Naive B cell (primary cell): ENCODE results near the gene MGMT. TPM values are rescaled to one million over a fixed set of nuclear protein-coding genes. Genes with fewer than 3 reads are reported as not detected.

Source experiments
- ATAC-seq, 2 donors: fragments of 150-1000 bp; cut with Tn5 transposase; 2 replicates each; pipeline ENCODE4 v1.10.0; 2021; ENCODE audit warnings: low read depth in 2 of 2, mild to moderate bottlenecking in 2 of 2, moderate library complexity in 2 of 2
- DNase-seq: peaks from one replicate; pipeline ENCODE4 v3.0.0; 2022
- H3K27ac Mint-ChIP-seq, 6 donors: one replicate each; pipeline ENCODE4 v1.8.0; 2020 to 2022; ENCODE audit warnings: mild to moderate bottlenecking in 6 of 6, mixed read lengths in 6 of 6, moderate library complexity in 5 of 6, inconsistent platforms in 2 of 6
- H3K27me3 Mint-ChIP-seq, 3 donors: one replicate each; pipeline ENCODE4 v1.8.0; 2021 to 2022; ENCODE audit warnings: mixed read lengths in 3 of 3, mild to moderate bottlenecking in 1 of 3
- H3K36me3 Mint-ChIP-seq, 2 donors: one replicate each; pipeline ENCODE4 v1.8.0; 2020 to 2022; ENCODE audit warnings: mixed read lengths in 2 of 2, inconsistent platforms in 1 of 2, mild to moderate bottlenecking in 1 of 2
- H3K4me1 Mint-ChIP-seq, 3 donors: one replicate each; pipeline ENCODE4 v1.8.0; 2020 to 2022; ENCODE audit warnings: mixed read lengths in 3 of 3, inconsistent platforms in 1 of 3, mild to moderate bottlenecking in 1 of 3, moderate library complexity in 1 of 3
- H3K4me3 Mint-ChIP-seq, 8 donors: one replicate each; pipeline ENCODE4 v1.8.0; 2020 to 2022; ENCODE audit warnings: mild to moderate bottlenecking in 8 of 8, mixed read lengths in 8 of 8, moderate library complexity in 8 of 8, inconsistent platforms in 2 of 8
- H3K9me3 Mint-ChIP-seq, 7 donors: one replicate each; pipeline ENCODE4 v1.8.0; 2020 to 2022; ENCODE audit warnings: mixed read lengths in 7 of 7, mild to moderate bottlenecking in 5 of 7, inconsistent platforms in 2 of 7, moderate library complexity in 1 of 7
- polyA plus RNA-seq, 6 donors: library from polyadenylated mRNA; unstranded; fragments of 300-500 nt; fragmentation: Illumina TruSeq; gene quantifications; one replicate each; pipeline ENCODE4 v1.2.3, GENCODE V29; 2021; ENCODE audit warnings: low read depth in 6 of 6

Gene MGMT
- polyA plus RNA-seq, 6 donors from 2014 or later, result 29.3 to 46.2 (median 38.2) TPM

DNA sequence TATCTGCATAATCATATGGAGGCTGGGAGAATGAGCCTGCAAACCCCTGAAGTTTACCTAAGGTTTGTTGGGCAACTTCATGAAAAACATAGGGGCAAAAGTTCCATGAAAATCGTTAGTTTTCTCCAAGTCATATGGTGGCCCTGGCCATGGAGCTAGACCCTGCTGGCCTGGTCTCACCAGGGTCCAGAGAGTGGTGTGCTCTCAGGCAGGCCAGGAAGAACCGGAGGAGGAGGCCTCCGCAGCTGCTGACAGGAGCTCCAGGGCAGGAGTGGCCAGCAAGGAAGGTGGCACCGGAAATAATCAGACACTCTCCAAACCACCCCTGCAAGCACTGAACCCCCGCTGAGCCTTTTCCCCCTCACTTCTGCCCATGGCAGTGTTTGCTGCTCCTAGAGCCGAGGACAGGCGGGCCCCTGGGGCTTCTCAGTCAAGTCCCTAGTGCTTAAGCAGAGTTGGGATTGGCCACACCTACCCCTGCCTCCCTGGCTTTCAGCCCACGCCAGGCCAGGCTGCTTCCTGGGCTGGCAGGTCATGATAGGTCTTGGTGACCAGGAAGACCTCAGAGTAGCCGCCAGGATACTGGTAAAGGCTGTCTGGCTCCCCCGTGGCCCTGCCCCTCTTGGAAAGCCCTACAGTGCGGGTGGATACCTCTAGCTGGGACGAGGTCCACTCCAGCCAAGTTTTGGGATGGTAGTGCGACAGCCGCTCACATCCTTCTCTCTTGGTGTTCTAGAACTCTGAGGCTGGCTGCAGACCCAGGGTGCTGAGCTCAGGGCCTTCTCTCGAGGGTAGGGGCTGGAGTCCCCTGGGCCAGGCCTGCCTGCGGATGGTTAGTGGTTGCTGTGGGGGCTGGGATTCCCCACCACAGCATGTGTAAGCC lies 242.8 kb downstream of the MGMT start:
- DNase-seq, result no peak
- no peaks in the 10 kb centered on the region for H3K27me3 Mint-ChIP-seq
- peaks cover 16 to 25% of the 10 kb centered on the region in 2 donors for H3K36me3 Mint-ChIP-seq
- no peak overlapping the region for H3K4me3 Mint-ChIP-seq
- ATAC-seq, result no peak
- no peaks in the 10 kb centered on the region for H3K9me3 Mint-ChIP-seq
- H3K27ac Mint-ChIP-seq, result peak overlapping the region in 3 of 6 donors; percentile 16 to 64 (median 42)
- no peaks in the 10 kb centered on the region for H3K4me1 Mint-ChIP-seq

DNA sequence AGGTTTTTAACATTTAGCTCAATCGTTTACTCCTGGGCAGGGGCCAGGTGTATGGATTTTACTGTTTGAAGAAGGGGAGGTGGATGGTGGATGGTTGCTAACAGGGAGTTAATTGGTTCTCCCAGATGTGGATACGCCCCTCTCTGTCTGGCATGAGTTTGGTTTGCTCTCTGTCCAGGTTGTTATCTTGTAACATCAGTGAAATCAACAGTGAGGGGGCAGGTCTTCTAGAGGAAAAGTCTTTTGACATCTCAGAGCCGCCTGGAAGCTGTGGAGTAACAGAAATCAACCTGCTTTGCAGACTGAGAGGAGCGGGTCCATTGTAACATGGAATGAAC lies 243.4 kb downstream of the MGMT start:
- Mint-ChIP-seq H3K4me3 (no peak overlapping the region), H3K27me3 (no peaks in the 10 kb centered on the region)

DNA sequence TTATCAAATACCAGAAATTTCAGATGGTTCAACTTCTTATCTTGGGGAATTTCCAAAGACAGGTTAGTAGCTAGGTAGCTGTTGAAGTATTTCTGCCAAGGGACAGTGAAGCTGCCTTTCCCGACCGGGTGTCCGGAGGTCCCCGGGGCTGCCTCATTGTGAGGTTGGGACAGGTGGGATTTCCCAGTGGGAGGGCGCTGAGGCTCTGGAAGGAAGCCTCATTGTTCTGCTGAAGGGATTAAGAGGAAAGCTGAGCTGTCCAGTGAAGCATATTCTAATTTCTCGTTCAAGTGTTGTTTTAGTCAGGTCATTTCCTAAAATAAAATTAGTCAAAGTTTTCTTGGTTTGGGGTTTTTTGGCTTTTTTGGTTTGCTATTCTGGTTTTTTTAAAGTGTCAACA lies 244.2 kb downstream of the MGMT start:
- ATAC-seq (no peak), DNase-seq (no peak)
- Mint-ChIP-seq H3K27ac (no peak overlapping the region), H3K4me3 (no peak overlapping the region), H3K9me3 (no peaks in the 10 kb centered on the region), H3K4me1 (no peaks in the 10 kb centered on the region), H3K27me3 (no peaks in the 10 kb centered on the region), H3K36me3 (peaks cover 16 to 18% of the 10 kb centered on the region in 2 donors)

More for the DNA sequence above, 243.4 kb downstream of the MGMT start:
- Mint-ChIP-seq H3K4me1 (no peaks in the 10 kb centered on the region), H3K9me3 (no peaks in the 10 kb centered on the region), H3K36me3 (peaks cover 16 to 19% of the 10 kb centered on the region in 2 donors), H3K27ac (peak overlapping the region in 2 of 6 donors; percentile 16 to 64)
- ATAC-seq (no peak), DNase-seq (no peak)

DNA sequence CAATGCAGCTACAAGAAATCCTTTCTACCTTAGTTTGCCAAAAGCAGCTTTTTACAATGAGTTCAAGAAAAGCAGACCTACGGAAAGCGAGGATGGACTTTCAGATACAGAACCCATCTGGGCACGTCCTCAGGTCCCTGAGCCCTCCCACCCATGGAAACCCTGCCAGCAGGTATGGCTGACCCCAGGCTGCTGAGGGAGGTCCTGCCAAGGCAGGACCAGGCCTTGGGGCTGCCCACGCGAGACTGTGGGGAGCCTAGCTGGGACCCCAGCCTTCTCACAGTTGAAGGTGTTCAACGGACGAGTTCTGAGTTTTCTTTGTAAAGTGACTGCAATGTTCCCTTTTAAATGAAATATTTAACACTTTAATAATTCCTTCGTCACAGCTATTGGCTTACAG lies 245.0 kb downstream of the MGMT start:
- no peak for DNase-seq
- Mint-ChIP-seq H3K27me3 (no peaks in the 10 kb centered on the region), H3K36me3 (peaks cover 16 to 18% of the 10 kb centered on the region in 2 donors), H3K4me1 (no peaks in the 10 kb centered on the region), H3K27ac (no peak overlapping the region), H3K9me3 (no peaks in the 10 kb centered on the region), H3K4me3 (no peak overlapping the region)
- no peak for ATAC-seq

DNA sequence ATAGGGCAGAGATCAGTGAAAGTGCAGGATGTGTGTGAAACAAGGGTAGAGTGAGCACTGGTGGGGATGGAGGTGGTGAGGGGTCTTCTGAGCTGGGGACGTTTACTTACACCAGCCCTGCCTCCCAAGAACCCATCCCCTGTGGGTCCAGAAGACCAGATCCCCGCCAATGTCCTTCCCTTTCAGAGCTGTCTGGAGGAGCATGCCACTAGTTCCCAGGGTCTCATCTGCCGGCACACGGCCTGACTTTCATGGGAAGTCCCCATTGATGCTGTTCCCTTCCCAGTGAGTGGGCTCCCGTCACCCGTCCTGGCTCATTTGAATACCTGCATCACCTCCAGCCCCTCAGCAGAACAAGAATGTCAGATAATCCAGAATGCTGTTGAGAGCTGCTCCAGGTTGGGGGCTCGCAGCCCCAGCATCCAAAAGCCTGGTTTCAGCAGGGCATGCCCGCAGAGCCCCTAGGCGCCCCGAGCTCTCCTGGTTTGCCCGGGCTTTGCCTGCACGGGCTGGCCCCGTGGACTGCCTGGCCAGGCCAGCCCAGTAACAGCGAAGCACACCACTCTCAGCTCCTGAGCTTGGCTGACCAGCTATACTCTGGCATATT lies 246.7 kb downstream of the MGMT start:
- H3K4me1 Mint-ChIP-seq, result peaks cover 0 to 3% (median 0%) of the 10 kb centered on the region in 3 donors
- no peak for ATAC-seq
- peaks cover 16 to 21% of the 10 kb centered on the region in 2 donors for H3K36me3 Mint-ChIP-seq
- peak overlapping the region in 1 of 6 donors; percentile 20 for H3K27ac Mint-ChIP-seq
- DNase-seq, result no peak
- H3K4me3 Mint-ChIP-seq, result no peak overlapping the region
- peaks cover 0 to 2% (median 0%) of the 10 kb centered on the region in 7 donors for H3K9me3 Mint-ChIP-seq
- no peaks in the 10 kb centered on the region for H3K27me3 Mint-ChIP-seq

DNA sequence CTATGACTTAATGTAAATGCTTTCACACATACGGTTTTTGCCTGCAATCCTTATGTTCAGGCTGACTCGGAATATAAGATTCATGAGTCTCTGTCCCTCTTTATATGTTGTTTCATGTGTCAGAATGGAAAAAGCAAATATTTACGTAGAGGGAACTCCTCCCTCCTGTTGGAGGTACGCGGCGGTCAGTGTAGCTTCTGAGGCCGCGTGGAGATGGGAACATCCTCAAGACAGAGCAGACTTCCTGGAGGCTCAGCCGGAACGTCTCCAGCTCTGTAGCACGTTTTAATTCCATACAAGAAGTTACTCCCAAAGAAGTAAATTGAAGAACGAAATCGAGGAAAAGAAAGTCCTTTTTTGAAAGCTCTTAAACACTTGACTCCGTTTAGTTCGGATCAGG lies 248.8 kb downstream of the MGMT start:
- Mint-ChIP-seq H3K27ac (no peak overlapping the region), H3K4me3 (no peak overlapping the region), H3K4me1 (peaks cover 0 to 7% (median 0%) of the 10 kb centered on the region in 3 donors), H3K27me3 (no peaks in the 10 kb centered on the region), H3K36me3 (peaks cover 14 to 26% of the 10 kb centered on the region in 2 donors), H3K9me3 (peaks cover 0 to 7% (median 5%) of the 10 kb centered on the region in 7 donors)
- DNase-seq (no peak), ATAC-seq (no peak)

DNA sequence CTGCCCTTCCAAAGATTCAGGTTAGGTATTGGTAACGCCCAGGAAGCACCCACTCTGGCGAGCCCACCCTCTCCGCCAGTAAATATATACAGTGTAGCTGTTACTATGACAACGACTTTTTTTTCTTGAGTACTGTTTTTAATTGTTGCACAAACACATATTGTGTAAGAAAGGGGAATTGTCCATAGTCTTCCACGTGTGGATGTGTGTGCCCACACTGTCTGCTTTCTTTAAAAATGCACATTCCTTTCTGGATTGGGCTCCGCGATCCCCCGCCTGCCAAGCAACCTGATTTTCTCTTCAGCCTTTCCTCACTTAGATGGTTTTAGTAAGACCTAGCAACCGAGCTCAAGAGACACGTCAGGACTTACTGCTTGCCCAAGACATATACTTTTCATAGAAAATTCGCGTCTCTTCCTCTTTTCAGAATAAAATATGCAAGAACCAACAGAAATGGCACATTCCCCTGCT lies 249.2 kb downstream of the MGMT start:
- Mint-ChIP-seq H3K4me1 (peaks cover 0 to 7% (median 0%) of the 10 kb centered on the region in 3 donors), H3K4me3 (no peak overlapping the region), H3K27me3 (no peaks in the 10 kb centered on the region), H3K36me3 (peaks cover 19 to 30% of the 10 kb centered on the region in 2 donors), H3K27ac (peak overlapping the region in 1 of 6 donors; percentile 4), H3K9me3 (peaks cover 2 to 11% (median 8%) of the 10 kb centered on the region in 7 donors)
- DNase-seq (no peak), ATAC-seq (no peak)

DNA sequence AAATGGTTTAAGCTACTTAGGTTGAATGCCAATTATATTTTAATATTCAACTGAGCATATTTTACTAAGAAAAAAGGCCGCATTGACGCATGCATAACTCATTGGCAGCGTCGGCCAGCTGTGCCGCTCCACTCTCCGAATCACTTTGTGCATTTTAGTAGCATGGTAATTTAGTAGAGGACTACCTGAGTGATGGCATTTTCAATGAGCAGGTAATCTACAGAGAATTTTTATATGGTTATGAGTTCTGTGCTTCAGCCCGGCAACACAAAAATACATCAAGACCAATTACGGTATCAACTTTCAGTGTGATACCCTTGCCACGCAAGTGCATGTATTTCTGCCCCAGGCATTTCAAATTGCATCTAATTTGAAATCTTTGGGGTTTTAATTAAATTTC lies 249.8 kb downstream of the MGMT start:
- H3K4me3 Mint-ChIP-seq, result no peak overlapping the region
- no peak for ATAC-seq
- H3K4me1 Mint-ChIP-seq, result peaks cover 0 to 7% (median 0%) of the 10 kb centered on the region in 3 donors
- H3K36me3 Mint-ChIP-seq, result peaks cover 25 to 35% of the 10 kb centered on the region in 2 donors
- DNase-seq, result no peak
- H3K27me3 Mint-ChIP-seq, result no peaks in the 10 kb centered on the region
- no peak overlapping the region for H3K27ac Mint-ChIP-seq
- H3K9me3 Mint-ChIP-seq, result peaks cover 4 to 16% (median 10%) of the 10 kb centered on the region in 7 donors

DNA sequence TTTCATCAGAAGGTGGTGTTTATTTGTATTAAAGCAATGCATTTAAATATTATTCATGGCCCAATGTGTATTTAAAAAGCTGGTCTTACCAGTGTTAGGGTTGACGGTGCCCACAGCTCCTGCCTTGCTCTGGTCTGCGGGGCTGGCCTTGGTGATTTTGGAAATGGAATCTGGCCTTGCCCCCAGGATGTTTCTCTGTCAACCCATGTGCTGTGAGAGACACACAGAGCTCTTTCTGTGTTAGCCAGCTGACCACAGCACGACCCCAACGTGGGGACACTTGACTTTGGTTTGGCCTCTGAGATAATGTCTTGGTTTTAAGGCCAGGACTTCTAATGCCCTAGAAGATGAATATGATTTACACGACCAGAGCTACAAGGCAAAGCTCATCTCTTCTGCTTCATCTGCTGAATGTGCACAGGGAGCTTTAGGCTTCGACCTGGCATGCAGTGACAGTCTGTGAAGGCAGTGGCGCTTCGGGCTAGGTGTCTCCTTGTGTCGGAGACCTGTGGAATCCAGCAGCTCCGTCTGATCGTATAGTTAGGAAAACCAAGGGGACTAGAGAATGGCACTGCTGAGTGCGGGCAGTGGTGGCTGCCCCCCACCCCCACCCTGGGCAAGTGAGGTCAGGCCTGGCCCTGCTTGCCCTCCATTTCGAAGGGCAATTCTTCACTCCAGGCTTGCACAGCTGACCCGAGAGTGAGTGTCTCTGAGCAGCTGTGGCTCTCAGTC lies 250.9 kb downstream of the MGMT start:
- ATAC-seq (no peak), DNase-seq (no peak)
- peaks cover 4 to 20% (median 14%) of the 10 kb centered on the region in 7 donors for H3K9me3 Mint-ChIP-seq
- peaks cover 25 to 27% of the 10 kb centered on the region in 2 donors for H3K36me3 Mint-ChIP-seq
- H3K4me1 Mint-ChIP-seq, result peaks cover 0 to 7% (median 0%) of the 10 kb centered on the region in 3 donors
- H3K27ac Mint-ChIP-seq, result no peak overlapping the region
- H3K4me3 Mint-ChIP-seq, result no peak overlapping the region
- no peaks in the 10 kb centered on the region for H3K27me3 Mint-ChIP-seq

DNA sequence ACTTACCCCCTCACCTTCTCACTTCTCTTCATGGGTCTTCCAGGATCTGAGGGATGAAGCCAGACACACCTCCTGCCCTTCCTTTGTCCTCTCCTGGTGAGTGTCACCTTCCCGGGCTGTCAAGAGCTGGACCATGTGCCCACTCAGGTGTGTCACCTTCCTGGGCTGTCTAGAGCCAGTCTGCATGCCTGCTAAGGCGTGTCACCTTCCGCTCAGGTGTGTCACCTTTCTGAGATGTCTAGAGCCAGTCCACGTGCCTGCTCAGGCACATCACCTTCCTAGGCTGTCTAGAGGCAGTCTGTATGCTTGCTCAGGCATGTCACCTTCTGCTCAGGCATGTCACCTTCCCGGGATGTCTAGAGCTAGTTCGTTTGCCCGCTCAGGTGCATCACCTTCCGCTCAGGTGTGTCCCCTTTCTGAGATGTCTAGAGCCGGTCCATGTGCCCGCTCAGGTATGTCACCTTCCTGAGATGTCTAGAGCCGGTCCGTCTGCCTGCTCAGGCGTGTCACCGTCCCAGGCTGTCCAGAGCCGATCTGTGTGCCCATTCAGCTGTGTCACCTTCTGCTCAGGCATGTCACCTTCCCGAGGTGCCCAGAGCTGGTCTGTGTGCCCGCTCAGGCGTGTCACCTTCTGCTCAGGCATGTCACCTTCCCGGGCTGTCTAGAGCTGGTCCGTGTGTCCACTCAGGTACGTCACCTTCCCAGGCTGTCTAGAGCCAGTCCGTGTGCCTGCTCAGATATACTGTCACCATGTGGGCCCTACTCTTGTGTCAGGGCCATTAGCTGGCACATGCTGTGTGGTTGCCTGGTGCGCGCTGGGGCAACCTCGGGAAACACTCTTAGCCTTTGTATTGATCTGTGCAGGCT lies 251.7 kb downstream of the MGMT start:
- Mint-ChIP-seq H3K36me3 (peaks cover 27 to 32% of the 10 kb centered on the region in 2 donors), H3K27ac (no peak overlapping the region), H3K27me3 (no peaks in the 10 kb centered on the region), H3K4me3 (no peak overlapping the region), H3K9me3 (peaks cover 4 to 20% (median 14%) of the 10 kb centered on the region in 7 donors), H3K4me1 (peaks cover 0 to 7% (median 0%) of the 10 kb centered on the region in 3 donors)
- DNase-seq (no peak), ATAC-seq (no peak)

DNA sequence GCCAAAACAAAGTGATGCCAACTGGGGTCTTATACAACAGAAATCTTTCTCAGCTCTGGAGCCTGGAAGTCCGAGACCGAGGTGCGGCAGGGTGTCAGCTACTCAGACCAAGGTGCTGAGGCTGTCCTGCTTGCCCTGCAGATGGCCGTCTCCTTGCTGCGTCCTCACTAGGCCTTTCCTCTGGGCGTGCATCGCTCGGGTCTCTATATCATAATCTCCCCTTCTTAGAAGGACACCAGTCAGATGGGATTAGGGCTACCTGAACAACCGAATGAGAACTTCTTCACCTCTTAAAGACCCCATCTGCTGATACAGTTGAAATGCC lies 252.3 kb downstream of the MGMT start:
- Mint-ChIP-seq H3K4me1 (peaks cover 0 to 7% (median 0%) of the 10 kb centered on the region in 3 donors), H3K27ac (no peak overlapping the region), H3K27me3 (no peaks in the 10 kb centered on the region), H3K4me3 (no peak overlapping the region), H3K36me3 (peaks cover 27 to 33% of the 10 kb centered on the region in 2 donors), H3K9me3 (peaks cover 4 to 20% (median 14%) of the 10 kb centered on the region in 7 donors)
- ATAC-seq, result no peak
- DNase-seq, result no peak

DNA sequence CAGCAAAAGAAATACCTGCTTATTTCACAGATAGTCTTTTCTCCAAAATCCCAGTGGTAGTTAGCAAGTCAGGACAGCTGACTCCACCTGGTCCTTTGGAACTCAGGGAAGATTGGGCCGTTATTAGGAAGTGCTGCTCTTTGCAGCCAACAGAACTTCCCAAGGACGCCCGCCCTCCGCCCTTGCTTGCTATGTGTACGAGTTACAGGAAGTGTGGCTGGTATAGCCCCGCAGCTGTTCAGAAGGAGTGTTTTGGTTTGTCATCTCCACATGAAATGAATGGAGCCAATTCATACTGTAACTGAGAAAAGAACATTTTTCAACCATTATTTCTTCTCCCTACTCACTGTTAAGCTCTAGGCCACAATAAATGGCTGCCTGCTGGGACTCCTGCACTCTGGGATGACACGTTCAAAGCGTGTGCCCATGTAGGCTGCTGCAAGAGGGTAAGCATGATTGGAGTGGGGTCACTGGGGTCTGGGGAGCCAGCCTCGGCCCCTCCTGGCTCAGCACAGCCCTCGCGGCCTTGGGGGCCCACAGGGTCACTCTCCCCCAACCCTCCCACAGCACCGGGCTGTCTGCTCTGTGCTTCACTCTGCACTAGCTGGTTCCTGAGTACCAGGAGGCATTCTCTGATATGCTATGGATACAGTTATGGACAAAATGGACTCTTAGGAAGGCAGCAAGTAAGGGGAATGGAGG lies 253.0 kb downstream of the MGMT start:
- Mint-ChIP-seq H3K4me1 (peaks cover 0 to 7% (median 0%) of the 10 kb centered on the region in 3 donors), H3K4me3 (no peak overlapping the region), H3K27me3 (no peaks in the 10 kb centered on the region), H3K27ac (no peak overlapping the region), H3K9me3 (peaks cover 4 to 20% (median 14%) of the 10 kb centered on the region in 7 donors), H3K36me3 (peaks cover 29 to 38% of the 10 kb centered on the region in 2 donors)
- DNase-seq (no peak), ATAC-seq (no peak)
